ENCODE results near the gene ARID3C. TPM values are rescaled to one million over a fixed set of nuclear protein-coding genes. Genes with fewer than 3 reads are reported as not detected.

The ARID3C gene
- total RNA-seq, 1 experiment from 2014 or later: 0.42 TPM

DNA sequence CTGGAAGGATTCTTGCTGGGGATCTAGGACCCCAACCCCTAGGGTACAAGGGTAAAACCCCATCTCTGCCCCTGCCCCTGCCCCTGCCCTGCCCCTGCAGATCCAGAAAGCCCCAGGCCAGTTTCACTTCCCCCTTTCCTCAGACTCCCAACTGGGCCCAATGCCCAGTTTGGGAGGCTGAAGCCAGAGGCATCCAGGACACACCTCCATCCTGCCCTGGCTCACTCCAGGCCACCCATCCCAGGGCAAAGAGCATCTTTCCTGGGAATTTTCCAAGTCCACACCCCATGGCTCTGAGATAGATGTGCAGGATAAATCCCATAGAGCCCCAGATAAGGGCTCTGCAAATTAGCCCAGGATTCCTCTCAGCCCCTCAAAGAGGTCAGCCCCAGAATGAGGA, 56.8 kb downstream of the ARID3C start (continued):
- TF ChIP-seq, protein P1, sequence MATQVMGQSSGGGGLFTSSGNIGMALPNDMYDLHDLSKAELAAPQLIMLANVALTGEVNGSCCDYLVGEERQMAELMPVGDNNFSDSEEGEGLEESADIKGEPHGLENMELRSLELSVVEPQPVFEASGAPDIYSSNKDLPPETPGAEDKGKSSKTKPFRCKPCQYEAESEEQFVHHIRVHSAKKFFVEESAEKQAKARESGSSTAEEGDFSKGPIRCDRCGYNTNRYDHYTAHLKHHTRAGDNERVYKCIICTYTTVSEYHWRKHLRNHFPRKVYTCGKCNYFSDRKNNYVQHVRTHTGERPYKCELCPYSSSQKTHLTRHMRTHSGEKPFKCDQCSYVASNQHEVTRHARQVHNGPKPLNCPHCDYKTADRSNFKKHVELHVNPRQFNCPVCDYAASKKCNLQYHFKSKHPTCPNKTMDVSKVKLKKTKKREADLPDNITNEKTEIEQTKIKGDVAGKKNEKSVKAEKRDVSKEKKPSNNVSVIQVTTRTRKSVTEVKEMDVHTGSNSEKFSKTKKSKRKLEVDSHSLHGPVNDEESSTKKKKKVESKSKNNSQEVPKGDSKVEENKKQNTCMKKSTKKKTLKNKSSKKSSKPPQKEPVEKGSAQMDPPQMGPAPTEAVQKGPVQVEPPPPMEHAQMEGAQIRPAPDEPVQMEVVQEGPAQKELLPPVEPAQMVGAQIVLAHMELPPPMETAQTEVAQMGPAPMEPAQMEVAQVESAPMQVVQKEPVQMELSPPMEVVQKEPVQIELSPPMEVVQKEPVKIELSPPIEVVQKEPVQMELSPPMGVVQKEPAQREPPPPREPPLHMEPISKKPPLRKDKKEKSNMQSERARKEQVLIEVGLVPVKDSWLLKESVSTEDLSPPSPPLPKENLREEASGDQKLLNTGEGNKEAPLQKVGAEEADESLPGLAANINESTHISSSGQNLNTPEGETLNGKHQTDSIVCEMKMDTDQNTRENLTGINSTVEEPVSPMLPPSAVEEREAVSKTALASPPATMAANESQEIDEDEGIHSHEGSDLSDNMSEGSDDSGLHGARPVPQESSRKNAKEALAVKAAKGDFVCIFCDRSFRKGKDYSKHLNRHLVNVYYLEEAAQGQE (IDR thresholded peaks at IDR 0.05; ENCODE audit: low read depth): no peak
- TF ChIP-seq EZH2phosphoT487 (IDR thresholded peaks at IDR 0.05; ENCODE audit: borderline replicate concordance): no peak

DNA sequence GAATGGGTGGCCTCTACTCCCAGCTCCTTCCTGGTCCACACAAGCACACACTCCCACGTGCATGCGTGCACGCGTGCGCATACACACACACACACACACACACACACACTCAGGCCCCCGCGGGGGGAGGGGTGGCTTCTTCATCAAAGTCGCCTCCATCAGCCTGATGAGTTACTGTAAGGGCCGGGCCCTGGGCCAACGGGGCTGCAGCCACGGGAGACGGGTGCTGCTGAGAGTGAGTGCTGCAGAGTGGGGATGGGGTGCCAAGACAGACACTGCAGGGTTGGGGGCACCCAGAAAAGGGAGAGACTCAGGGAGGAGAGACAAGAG, 57.4 kb downstream of the ARID3C start:
- ChIA-PET POLR2A (no interaction called here), CTCF (interaction anchor here (1.0 kb wide), 1 partner anchor 20 kb away, joined by 3 read pairs; no protein-coding TSS in a partner anchor), RAD21 (ENCODE audit: low non-redundant PET in 1 of 2, low total read pairs in 2 of 2, uncharacterized antibody in 2 of 2, unreplicated experiment in 2 of 2) (no interaction called here)
- Histone ChIP-seq H2AFZ (ENCODE audit: low read depth, low read length, poor library complexity, severe bottlenecking) (no peak overlapping the region), H3K4me1 (ENCODE audit: control insufficient read depth in 1 of 2, insufficient read depth in 2 of 2, low read length in 2 of 2) (no peaks in the 10 kb centered on the region; a peak in 1 of 4 replicates), H3K9me3 (ENCODE audit: control insufficient read depth in 1 of 2, insufficient read depth in 1 of 2, low read depth in 1 of 2, low read length in 2 of 2) (no peaks in the 10 kb centered on the region), H4K20me1 (ENCODE audit: insufficient read depth) (no peaks in the 10 kb centered on the region), H3K9ac (ENCODE audit: low read length) (no peak overlapping the region), H3K9me2 (ENCODE audit: insufficient read depth) (no peaks in the 10 kb centered on the region), H3K36me3 (ENCODE audit: control insufficient read depth in 1 of 2, insufficient read depth in 2 of 2, low read length in 2 of 2) (no peaks in the 10 kb centered on the region), H3K79me2 (ENCODE audit: insufficient read depth, low read length) (no peaks in the 10 kb centered on the region), H3K27ac (ENCODE audit: low read depth, low read length) (no peak overlapping the region), H3K4me2 (ENCODE audit: low read length) (no peak overlapping the region), H3K27me3 (ENCODE audit: insufficient read depth, low read length) (no peaks in the 10 kb centered on the region), H3K4me3 (replicated peaks in 1 of 2; ENCODE audit: low read depth in 1 of 2, low read length in 2 of 2) (no peak overlapping the region)
- BruUV-seq (replicated peaks): no TSS peak
- ATAC-seq (no peak), DNase-seq (ENCODE audit: low read depth, low spot score) (no peak)
- TF ChIP-seq SP1 (IDR thresholded peaks at IDR 0.05; ENCODE audit: low read depth) (no peak), SRF (IDR thresholded peaks at IDR 0.05; ENCODE audit: low read depth) (no peak)
- intact Hi-C loops (cut with micrococcal nuclease): no loop called here

Other genes starting within 250 kb of the ARID3C start
- 13.4 TPM for gene FAM219A, start 170.5 kb downstream of the ARID3C start, total RNA-seq (2021; ENCODE audit: unreplicated experiment)
- 1.1 TPM for gene DNAI1, start 170.3 kb downstream of the ARID3C start, total RNA-seq (2021; ENCODE audit: unreplicated experiment)
- gene ENHO, start 106.1 kb downstream of the ARID3C start, total RNA-seq (2021; ENCODE audit: unreplicated experiment): 6.1 TPM
- not detected for gene CNTFR, start 39.3 kb downstream of the ARID3C start, total RNA-seq (2021; ENCODE audit: unreplicated experiment)
- gene RPP25L, start 17.0 kb downstream of the ARID3C start, total RNA-seq (2021; ENCODE audit: unreplicated experiment): 51.1 TPM
- 64.0 TPM for gene DCTN3, start 8.6 kb downstream of the ARID3C start, total RNA-seq (2021; ENCODE audit: unreplicated experiment)
- 109 TPM for gene SIGMAR1, start 8.7 kb upstream of the ARID3C start, total RNA-seq (2021; ENCODE audit: unreplicated experiment)
- 28.2 TPM for gene GALT, start 17.6 kb upstream of the ARID3C start, total RNA-seq (2021; ENCODE audit: unreplicated experiment)
- 10.6 TPM for gene IL11RA, start 23.1 kb upstream of the ARID3C start, total RNA-seq (2021; ENCODE audit: unreplicated experiment)
- gene CCL27, start 33.6 kb upstream of the ARID3C start, total RNA-seq (2021; ENCODE audit: unreplicated experiment): 1.0 TPM
- gene CCL19, start 62.2 kb upstream of the ARID3C start, total RNA-seq (2021; ENCODE audit: unreplicated experiment): not detected
- gene CCL21, start 81.1 kb upstream of the ARID3C start, total RNA-seq (2021; ENCODE audit: unreplicated experiment): 0.74 TPM

Data from HCT116 (cell line).